Activated CD4-positive, CD25-positive, alpha-beta regulatory T cell treated with anti-CD3 and anti-CD28 coated beads, Interleukin-2, amount 50 U/mL, for 72 hours (primary cell): ENCODE measurements around the gene KAT6B.
"Not testable (repeated sequence)": the region's sequence is repeated elsewhere in the genome, so short reads cannot be mapped to it uniquely, and the experiment has no call there.

Experiments used
- DNase-seq: peaks from one replicate; pipeline ENCODE4 v3.0.0; 2021

Gene KAT6B

DNA sequence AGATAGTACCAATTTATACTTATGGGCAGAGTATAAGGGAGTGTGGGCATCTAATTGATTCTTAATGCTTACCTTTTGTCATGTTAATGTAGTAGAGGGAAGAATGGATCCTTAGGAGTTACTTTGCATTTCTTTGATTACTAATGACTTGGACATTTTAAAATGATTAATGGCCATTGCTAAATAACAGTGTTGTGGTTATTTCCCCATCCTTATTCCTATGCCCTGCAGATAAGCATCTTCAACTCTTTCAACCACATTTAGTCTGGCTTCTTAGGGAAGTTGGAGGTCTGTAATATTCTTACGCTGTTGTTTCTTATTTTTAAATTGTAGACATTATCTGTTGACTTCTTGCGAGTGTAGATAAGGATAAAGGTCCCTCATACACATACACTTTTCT, 37.2 kb downstream of the KAT6B start:
- no peak for DNase-seq

DNA sequence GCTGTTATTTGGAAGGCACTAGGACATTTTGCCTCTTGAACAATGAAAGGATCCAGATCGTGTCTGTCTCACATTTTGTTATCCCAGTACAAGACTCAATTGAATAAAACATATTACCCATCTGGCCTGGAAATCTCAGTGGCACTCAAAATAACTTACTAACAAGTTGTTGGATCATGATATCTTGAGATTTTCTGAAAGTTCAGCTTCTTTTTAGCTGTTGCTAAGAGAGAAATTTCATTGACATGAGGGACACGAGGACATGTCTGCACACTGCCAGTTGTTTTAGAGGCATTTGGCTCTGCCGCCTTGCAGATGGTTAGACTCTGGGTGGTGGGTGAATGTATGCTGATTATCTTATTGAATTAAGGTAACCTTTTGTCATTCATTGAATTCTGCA, 41.0 kb downstream of the KAT6B start:
- DNase-seq: no peak

DNA sequence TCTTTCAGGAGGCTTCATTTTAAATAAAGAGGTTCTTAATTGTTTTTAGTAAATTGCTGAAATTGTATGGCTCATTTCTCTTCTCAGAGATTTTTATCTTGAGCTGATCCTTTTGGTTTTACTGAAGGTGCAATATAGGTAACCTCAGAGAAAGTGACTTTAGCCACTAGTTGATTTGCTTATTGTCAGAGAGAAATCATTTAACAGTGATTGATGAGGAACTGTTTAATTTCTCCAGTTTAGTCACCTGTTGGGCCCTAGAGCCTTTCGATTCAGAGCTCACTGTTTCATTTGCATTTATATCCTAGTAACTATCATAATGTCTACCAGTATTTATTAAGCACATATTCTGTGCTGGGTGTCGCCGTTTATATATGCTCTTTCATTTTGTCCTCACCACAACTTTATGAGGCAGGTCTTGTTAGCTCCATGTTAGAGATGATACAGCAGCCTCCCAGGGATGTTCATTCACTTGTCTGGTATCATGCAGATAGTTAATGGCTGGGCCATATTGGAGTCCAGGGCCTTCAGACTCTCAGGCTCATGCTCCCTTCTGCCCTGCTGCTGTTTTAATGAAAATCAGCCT, 42.1 kb downstream of the KAT6B start:
- DNase-seq: no peak

DNA sequence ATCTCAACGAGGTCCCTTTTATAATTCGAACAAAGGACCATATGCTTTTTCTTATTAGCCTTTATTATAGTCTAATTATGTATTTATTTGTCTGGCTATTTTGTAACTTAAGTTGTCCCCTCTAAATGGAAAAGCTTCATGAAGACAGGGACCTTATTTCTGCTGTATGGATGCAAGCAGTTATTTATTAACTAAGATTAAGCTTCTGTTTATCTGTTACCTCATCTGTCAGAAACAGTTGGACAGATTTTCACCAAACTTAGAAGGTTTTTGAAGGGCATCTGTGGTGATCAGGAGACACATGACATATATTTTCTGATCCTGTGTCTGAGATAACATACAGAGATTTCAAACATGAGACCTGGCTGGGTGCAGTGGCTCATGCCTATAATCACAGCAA, 43.2 kb downstream of the KAT6B start:
- DNase-seq: no peak

DNA sequence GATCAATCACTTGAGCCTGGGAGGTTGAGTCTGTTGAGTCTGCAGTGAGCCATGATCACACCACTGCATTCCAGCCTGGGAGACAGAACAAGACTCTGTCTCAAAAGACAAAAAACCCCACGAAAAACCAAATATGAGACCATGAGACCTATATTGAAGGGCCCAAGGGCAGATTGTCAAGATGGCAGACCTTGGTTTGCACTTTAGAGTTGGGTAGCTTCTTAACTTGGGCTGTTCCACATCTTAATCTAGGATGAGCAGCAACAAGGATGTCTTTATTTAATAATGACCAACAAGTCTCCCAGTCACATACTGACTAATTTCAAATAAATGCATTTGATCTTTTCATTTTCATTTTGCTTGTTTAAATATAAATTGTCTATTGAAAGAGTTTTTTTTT, 43.8 kb downstream of the KAT6B start:
- DNase-seq: no peak

DNA sequence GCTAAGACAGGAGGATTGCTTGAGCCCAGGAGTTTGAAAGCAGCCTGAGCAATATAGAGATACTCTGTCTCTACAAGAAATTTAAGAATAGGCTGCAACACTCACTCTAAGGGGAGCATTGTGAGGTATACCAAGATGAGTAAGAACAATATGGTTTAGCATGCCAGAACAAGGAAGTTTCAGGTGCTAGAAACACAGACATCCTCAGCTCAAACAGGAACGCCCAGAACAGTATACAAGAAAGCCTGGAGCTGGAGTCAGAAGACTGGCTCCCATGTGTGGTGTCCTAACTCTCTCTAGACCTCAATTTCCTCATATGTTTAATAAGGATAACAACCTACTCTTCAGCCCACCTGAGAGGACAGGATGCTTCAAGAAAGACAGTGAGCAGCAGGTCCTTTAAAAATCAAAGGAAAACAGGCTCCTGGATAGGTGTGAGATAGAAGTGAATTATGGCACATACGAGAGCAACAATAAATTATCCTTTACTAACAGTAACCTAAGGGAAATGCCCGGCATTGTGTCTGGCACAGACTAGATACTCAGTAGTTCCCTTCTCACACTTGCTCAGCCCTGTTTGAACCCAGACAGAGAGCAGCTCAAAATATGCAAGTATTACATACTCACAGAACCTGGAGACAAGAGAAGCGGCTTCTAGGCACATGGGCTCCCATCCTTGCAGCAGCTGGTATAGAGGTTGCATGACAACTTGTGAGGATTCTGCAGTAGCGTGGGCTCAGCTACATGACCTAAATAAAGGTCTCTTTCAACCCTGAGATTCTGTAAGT, 45.4 kb downstream of the KAT6B start:
- no peak for DNase-seq

DNA sequence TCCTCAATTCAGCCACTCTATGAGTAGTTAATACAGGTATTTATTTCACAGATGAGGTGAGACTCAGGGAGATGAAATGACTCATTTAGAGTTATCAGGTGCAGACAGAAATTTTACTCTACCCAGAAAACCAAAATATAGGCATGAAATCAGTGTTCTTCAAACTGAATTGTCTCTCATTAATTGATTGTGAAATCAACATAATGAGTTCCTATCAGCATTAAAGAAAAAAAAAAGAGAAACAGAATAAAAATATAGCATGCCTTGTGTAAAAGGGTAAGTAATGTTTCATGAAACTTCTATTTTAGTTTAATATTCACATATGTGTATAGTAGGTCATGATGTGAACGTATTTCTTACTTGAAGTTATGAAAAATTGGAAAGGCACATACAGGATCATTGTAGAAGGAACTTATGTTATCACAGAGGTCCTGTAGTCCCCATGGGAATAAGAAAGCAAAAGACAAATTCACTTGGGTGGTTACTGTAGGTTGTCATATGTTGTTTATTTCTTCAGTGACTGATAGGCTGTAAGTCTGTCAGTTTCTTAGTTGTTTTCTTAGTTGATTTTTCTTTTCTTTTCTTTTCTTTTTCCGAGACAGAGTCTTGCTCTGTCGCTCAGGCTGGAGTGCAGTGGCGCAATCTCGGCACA, 47.5 kb downstream of the KAT6B start:
- DNase-seq: no peak

DNA sequence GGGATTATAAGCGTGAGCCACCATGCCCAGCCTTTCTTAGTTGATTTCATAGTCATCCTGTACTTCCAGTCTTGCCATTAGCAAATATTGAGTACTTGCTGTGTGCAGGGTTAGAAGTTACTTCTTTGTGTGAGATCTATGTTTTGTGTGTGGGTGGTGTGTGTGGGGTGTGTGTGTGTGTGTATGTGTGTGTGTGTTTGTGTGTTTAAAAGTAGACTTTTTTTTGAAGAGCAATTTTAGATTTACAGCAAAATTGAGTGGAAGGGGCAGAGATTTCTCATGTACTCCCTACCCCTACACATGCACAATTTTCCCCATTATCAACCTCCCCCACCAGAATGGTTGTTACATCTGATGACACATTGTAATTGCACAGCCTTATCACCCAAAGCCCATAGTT, 48.2 kb downstream of the KAT6B start:
- DNase-seq: no peak

DNA sequence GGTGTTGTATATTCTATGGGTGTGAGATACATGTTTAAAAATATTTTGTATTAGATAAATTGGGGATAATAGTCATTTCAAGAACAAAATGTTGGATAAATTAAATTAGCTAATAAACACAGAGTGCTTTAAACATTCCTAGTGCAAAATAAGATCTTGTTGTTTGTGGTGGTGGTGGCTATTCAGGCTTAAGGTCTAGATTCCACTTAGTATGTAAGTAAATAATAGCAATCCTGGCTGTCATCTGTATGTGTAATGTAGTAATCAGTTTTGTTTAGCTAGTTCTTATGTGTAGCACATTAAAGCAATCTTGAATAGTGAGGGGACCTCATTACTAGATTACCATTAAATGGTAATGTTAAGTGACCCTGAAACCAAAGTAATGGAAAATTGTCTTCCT, 48.7 kb downstream of the KAT6B start:
- DNase-seq: no peak

DNA sequence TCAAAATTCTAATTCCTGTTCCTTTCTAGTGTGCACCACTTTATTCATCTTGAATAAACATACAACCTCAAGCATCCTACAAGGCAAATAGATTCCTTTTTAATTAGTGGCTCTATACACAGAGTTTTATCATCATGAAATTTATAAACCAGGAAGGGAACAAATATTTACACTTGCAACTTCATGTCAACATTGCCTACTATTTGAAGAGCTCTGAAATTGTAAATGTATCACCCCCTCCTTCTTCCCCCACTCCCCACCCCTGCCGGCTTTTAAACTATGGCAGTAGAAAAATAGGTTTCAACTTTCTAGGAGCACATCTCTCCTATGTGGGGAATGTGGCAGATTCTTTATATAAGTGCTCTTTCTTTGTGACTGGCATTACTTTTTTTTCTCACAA, 49.6 kb downstream of the KAT6B start:
- DNase-seq: no peak

DNA sequence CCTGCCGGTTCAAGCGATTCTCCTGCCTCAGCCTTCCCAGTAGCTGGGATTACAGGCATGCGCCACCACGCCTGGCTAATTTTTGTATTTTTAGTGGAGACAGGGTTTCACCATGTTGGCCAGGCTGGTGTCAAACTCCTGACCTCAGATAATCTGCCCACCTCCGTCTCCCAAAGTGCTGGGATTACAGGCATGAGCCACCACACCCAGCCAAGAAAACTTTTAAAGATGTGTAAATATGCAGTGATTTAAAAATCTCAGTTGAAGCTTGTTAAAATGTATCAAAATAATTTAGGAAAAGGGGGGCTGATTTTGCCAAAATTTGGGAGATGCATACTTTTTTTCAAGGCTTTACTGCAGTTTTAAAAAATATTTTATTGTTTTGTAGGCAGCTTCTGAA, 50.7 kb downstream of the KAT6B start:
- not testable (repeated sequence) for DNase-seq

DNA sequence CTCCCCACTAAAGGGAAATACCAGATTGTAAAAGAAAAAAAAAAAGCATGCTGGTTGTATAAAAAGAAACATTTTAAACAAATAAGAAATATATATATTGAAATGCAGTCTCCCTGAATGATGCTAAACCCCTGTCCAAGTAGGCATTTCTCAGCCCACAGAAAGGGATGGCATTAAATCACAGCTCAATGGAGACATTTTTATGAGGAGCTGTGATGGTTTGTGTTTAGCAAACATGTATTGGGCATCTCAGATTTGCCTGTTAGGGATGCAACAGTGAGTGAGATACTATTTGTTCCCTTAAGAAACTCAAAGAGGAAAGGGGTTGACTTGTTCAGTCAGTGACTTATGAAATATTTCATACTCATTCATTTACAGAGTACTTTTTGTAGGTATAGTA, 51.5 kb downstream of the KAT6B start:
- no peak for DNase-seq

DNA sequence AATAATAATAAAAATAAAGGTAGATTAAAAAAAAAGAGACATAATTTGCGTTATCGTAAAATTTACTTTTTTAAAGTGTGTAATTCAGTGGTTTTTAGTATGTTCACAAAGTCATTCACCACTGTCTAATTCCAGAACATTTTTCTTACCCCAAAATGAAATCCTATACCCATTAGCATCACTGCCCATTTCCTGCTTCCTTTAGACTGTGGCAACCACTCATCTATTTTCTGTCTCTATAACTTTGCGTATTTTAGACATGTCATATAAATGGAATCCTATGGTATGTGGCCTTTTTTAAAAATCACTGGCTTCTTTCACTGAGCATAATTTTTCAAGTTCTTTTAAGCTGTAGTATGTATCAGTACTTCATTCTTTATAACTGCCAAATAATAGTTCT, 53.6 kb downstream of the KAT6B start:
- no peak for DNase-seq

DNA sequence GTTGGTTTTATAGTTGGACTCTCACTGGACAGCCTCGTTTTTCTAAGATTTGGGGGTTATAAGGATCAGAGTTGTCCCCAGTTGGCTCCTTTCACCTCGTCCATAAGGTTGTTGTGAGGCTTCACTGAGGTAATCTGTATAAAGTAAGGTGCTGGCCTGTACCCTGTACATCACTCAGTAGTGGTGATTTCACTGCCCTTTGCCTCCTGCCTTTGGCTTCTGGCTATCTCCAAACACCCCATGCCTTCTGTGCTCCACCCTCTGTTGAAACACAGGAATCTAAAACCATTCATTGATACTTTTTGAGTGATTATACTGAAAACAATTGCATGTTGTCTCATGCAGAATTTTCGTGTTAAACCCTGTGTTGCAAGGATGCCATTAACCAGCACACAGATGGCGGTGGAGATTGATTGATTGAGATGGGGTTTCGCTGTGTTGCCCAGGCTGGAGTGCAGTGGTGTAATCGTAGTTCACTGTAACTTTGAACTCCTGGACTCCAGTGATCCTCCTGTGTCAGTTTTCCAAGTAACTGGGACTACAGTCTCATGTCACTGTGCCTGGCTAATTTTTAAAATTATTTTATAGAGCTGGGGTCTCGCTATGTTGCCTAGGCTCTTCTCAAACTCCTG, 55.0 kb downstream of the KAT6B start:
- DNase-seq: no peak

DNA sequence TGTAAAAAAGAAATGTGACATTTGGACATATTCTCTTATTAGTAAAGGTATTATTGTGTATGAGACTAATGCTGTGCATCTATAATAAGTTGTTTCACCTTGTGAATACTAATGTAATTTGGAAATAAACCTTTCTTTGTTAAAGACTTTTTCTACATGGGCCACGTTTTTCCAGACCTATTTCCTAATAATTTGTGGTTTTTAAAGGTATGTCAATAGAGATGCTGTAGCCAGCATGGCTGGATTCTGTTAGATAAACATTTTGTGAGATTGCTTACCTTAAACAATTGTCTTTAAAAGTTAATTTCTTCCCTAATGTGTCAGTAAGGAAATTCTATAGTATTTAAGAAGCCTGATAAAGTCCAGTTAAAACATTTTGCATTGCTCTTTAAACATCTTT, 56.0 kb downstream of the KAT6B start:
- DNase-seq: no peak

DNA sequence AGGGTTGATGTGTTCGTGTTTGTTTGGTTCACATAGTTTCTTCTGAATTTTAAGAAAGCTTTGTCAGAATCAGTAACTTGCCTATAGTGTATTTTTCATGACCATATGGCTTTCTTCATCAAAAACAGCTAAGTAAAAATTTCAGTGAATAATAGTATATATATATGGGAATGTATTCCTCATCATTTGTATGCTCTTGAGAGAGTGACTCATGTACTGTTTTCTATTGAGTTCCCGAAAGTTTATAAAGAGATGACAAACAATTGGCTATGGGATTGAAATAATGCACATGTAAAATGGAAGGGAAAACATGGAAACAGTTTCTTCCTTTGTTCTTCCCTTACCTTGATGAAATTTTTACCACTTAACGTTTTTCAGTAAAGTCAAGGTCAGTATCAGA, 56.4 kb downstream of the KAT6B start:
- no peak for DNase-seq

DNA sequence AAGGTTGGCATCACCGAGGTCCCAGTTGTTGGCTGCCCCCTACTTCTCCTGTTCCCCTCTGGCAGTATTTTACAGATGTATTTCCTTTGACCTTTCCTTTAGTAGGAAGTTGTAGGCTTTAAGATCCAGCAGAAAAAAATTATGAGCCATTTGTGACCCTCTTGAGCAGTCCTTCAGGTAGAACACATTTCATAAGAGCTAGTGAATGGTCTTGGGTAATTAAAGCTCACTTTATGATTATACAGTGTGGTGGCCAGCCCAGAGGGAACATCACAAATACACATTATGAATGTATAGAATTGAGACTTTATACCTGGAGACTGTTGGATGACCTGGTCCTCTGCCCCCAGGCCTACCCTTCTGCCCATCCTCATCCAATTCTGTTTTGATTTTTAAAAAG, 57.0 kb downstream of the KAT6B start:
- DNase-seq: no peak

DNA sequence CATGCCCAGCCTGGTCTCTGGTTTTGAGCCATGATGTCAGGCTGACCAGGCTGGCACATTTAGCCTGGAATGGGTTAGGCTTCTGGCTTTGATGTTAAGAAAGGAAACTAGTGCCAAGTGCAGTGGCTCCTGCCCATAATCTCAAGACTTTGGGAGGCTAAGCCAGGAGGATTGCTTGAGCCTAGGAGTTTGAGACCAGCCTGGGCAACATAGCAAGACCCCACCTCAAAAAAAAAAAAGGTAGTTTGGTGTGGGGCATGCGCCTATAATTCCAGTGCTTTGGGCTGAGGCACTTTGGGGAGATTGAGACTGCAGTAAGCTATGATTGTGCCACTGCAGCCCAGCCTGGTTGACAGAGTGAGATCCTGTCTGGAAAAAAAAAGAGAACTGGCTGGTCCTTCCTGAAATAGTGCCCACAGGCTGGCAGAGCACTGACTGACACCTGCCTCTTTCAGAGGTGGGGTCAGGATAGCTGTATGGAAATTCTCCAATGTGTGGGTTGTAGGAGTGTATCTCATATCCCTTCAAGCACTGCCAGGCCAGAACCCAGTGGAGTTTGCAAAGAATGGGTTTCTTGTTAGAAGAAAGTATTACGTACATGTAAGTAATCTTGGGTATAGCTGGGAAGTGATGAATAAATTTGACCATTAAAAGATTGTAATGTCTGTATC, 61.3 kb downstream of the KAT6B start:
- DNase-seq: no peak

DNA sequence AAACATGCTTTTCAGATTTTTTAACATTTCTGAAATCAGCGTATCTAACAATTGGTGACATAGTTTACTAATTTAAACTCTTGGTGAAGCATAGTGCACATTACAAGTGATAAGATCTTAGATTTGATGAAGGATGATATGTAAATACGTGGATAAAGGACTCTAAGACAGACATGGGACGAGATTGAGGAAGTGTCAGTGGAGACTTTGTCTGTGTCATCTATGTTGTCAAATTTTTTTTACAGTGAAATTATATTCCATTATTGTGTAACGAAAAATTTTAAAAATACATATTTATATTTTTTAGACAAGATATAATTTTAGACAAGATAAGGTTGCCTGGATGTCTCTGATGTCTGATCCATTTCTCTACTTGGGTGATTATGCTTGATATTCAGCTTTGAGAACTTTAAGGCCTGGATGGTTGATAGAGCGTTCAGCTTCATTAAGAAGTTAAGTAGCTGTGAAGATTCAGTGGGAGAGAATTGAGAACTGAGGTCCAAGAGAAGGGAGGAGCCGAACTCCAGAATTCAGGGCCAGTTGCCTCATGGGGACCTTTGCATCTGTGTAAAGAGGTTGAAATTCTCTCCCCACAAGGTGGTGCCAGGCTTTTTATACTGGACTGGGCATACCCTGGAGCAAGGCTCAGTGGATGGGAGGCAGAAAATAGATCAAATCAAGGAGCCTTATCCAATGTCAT, 62.7 kb downstream of the KAT6B start:
- no peak for DNase-seq

DNA sequence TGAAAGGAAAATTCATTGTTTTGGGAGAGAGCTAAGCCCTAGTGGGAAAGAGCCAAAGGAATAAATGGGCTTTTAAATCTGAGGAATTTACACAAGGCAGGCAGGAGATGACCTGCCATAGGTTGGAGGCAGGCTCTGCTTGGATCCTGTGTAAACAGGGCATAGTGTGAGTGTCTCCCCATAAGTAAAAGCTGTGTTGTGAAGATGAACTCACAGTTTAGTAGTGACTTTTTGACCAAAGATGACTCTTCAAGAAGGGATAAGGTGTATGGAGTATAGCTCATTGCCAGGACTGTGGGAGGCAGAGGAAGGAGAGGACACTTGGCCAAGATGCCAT, 63.2 kb downstream of the KAT6B start:
- DNase-seq: no peak

DNA sequence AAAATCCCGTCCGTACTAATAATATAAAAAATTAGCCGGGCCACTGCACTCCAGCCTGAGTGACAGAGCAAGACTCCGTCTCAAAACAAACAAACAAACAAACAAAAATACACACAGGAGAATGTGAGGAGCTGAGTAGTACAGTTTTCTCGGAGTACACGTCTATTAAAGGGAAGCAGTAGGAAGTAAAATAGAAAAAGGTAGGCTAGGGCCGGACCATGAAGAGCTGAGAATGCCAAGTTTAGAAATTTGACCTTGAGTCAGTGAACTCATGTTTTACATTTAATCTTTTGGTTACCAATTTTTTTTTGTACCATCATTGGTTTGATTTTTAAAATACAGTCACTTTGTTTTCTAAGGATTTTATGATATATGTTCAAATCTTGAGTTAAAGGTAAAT, 64.1 kb downstream of the KAT6B start:
- DNase-seq: no peak

DNA sequence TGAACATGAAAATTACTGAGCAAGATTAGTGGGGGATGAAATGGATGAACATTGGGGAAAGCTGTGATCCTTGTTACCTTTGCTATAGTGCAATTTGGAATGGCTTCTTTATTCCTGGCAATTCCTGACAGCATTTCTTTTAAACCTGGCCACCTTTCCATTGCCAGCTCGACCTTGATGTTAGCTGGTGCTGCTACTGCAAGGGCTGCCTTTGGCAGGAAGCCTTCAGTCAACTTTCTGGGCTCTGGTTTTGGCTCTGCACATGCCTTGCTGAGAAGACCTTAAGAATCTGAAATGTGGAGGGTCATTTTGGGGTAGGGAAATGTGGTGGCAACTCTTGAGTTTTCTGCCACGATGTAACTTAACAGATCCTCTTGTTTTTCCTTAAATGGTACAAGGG, 64.7 kb downstream of the KAT6B start:
- DNase-seq: no peak

DNA sequence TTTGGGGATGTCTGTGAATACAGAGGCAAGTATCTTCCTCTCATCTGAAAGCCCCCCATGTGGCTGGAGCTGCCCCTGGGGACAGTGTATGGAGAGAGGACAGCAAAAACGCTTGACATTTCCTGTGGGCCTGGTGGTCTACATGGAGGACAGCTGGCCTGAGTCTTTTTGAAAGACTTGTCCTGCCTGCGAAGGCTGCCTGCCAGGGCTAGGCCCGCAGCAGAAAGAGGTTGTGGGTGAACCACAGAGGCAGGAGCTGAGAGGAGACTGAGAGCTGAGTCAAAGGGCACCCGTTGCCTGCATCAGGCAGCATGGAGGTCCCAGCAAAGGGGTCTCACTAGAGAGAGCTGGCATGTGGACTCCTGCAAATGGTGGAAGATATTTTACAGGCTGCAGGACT, 66.4 kb downstream of the KAT6B start:
- DNase-seq: no peak
